RPMI8226 (cell line): Measurements from ENCODE around the gene RSPH3.
"Not testable (repeated sequence)": the region's sequence is repeated elsewhere in the genome, so short reads cannot be mapped to it uniquely, and the experiment has no call there.

Source experiments
- DNase-seq: peaks from one replicate; pipeline ENCODE4 v3.0.0-alpha.2; 2015

Gene RSPH3

DNA sequence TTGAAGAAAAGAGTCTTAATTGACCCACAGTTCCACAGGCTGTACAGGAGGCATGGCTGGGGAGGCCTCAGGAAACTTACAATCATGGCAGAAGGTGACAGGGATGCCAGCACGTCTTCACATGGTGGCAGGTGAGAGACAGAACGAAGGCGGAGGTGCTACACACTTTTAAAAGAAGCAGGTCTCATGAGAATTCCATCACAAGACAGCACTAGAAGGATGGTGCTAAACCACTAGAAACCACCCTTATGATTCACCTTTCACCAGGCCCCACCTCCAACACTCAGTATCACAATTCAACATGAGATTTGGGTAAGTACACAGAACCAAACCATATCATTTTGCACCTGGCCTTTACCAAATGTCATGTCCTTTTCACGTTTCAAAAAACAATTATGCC lies 23.9 kb upstream of the RSPH3 start:
- DNase-seq, result no peak

DNA sequence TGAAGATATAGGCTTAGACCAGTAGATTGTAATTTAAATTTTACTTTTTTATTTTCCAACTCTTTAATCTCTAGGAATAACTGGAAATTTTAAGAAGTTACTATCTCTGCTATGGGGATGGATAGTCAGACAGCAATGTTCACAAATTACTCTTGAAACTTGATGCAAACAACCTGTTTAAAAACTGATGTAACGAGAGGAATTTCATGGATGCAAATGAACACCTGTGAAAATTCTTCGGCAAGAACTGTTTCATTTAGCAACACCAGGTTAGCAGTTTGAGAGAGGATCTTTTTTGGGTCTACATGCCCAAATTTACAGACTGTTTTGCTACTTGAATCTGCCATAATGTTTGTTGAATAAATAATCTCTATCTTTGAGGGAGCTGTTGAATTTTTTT lies 20.0 kb upstream of the RSPH3 start:
- DNase-seq, result no peak

GRCh38 chr6:159017757-159018559 lies 18.0 kb upstream of the RSPH3 start:
- no peak for DNase-seq

GRCh38 chr6:159014406-159014805 lies 14.4 kb upstream of the RSPH3 start:
- DNase-seq, result no peak

DNA sequence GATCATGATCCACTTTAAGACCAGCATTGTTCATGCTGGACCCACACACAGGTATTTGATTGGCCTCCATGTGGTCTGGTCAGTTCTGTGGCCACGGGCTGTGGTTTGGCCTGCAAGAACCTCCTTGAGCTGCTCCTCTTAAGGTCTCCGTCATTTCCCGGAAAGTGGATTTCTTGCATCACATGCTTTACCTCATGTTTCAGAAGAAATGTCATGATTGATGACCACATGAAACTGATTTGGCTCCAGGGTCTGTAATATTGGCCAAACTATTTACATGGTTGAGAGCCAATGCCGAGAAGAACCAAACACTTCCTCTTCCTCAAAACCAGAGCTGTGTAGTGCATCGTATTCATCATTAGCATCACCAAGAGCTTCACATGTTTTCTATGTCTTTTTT lies 13.2 kb upstream of the RSPH3 start:
- no peak for DNase-seq

- DNase-seq, result no peak
Measured at GRCh38 chr6:159012201-159012600, 12.2 kb upstream of the RSPH3 start.

DNA sequence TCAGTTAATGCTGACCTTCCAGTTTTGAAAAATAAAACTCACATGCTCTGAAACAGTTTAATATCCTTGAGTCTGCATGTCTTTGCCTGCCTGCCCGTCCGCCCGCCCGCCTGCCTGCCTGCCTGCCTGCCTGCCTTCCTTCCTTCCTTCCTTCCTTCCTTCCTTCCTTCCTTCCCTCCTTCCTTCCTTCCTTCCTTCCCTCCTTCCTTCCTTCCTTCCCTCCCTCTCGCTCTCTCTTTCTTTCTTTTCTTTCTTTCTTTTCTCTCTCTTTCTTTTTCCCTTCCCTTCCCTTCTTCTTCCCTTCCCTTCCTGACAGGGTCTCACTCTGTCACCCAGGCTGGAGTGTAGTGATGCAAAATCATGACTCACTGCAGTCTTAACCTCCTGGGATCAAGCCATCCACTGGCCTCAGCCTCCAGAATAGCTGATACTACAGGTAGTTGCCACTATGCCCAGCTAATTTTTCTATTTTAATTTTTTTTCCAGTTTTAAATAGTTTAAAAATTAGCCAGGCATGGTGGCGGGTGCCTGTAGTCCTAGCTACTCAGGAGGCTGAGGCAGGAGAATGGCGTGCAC lies 10.1 kb upstream of the RSPH3 start:
- DNase-seq, result not testable (repeated sequence)

DNA sequence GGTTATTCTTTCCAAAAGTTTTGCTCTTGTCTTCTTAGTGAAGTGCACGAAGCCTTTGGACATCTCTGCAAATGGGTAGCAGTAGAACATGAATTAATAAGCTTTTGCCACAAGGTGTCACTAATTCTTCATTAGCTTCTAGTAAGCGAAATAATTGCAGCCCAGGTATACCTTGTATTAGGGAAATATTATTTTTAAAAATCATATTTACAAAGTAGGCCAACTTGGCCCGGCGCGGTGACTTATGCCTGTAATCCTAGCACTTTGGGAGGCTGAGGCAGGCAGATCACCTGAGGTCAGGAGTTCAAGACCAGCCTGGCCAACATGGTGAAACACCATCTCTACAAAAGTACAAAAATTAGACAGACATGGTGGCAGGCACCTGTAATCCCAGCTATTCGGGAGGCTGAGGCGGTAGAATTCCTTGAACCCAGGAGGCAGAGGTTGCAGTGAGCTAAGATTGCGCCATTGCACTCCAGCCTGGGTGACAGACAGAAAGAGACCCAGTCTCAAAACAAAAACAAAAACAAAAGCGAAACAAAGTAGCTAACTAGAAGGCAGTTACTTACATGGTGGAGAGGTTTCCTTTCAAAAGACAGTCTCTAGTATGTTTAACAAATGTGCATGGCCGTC lies 8.8 kb upstream of the RSPH3 start:
- DNase-seq, result peak; percentile 61

DNA sequence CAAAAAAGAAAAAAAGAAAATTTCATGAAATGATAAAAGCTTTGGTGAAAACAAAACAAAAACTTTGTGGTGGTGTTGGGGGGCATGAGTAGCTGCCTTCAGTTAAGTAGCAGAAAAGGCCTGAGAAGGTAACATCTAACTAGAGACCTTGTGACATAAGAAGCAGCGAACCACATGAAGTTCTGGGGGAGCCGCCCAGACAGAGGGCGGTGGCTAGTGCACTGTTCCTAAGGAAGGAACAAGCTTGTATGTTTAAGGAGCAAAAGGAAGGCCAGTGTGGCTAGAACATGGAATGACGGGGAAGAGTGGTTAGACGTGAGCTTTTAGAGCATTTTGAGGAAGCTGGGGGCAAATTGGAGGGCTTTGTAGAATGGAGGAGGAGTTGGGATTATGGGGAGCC lies 7.5 kb upstream of the RSPH3 start:
- DNase-seq, result no peak

DNA sequence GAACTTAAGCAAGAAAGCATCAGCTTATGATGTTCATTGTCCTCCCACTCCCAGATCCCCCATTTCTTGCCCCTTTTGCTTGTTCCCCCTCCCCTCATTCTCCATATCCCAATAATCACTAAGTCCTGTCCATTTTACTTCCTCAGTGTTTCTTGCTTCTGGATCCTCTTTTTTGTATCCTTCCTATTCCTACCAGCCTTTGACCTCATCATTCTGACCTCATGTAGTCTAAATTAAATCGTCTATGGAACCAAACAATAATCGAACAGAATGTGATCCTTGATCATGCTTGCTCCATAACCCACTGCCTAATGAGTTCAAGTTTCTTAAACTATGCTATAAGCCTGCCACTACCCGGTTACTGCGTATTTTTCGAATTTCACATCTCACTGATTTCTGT lies 5.4 kb upstream of the RSPH3 start:
- no peak for DNase-seq

DNA sequence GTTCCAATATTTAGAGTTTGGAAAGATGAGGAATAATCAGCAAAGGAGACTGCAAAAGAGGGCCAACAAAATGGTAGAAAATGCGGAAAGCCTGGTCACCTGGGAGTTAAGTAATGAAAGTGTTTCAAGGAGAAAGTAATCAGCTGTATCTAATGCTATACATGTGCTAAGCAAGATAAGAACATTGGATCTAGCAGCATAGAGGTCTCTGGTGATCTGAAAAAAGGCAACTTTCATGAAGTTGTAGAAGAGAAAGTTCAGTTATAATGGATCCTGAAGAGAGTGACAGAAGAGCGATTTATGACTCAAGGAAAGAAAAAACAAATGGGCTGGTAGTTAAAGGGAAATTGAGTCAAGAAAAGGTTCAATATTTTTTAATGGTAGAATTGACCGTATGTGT lies 4.6 kb upstream of the RSPH3 start:
- DNase-seq, result no peak

DNA sequence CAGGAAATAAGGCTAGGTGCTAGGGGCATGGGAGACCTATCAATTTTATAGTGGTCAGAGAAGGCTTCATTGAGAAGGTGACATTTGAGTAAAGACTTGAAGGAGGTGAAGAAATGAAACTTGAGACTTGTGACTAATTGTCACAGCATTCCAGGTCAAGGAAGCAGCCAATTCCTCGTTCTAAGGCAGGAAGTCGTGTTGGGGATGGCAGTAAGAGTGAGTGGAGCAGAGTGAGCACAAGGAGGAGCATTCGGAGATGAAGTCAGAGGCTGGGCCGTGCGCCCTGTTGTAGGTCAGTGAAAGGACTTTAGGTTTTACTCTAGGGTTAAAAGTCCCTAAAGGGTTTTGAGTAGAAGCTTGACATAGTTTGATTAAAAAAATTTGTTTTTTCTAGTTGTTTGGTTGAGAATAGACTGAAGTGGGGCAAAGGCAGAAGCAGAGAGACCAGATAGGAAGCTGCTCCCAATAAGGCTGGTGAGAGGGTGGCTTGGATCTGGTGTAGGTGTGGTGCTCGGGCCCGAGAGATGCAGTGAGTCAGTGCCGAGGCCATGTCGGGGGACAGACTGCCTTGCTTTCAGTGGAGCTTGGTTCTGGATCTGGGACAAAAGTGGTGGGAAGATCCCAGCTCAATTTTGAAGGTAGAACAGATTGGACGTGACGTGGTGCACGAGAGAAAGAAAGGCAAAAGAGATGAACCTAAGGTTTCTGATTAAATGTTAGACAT lies 2.6 kb upstream of the RSPH3 start:
- DNase-seq, result no peak

GRCh38 chr6:158999154-158999665 lies 792 bp downstream of the RSPH3 start:
- no peak for DNase-seq

GRCh38 chr6:158996856-158997255 lies 3.1 kb downstream of the RSPH3 start:
- no peak for DNase-seq

DNA sequence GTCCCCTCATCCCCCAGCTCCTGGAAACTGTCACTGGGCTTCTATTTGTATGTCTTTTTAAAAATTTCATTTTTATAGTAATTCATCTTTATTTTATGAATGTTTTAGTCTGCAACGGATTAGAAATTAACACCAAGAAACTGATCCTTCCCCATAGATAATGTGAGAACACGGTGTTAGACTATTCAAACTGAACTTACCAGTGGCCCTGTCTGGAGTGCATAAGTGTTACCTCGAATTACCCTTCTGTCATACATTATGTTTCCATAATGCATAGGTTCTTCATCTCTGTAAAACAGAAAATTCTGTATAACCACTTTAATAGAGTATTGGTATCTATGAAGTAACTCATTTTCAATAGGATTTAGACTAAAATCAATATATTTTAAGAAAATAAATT lies 6.4 kb downstream of the RSPH3 start:
- DNase-seq, result no peak

DNA sequence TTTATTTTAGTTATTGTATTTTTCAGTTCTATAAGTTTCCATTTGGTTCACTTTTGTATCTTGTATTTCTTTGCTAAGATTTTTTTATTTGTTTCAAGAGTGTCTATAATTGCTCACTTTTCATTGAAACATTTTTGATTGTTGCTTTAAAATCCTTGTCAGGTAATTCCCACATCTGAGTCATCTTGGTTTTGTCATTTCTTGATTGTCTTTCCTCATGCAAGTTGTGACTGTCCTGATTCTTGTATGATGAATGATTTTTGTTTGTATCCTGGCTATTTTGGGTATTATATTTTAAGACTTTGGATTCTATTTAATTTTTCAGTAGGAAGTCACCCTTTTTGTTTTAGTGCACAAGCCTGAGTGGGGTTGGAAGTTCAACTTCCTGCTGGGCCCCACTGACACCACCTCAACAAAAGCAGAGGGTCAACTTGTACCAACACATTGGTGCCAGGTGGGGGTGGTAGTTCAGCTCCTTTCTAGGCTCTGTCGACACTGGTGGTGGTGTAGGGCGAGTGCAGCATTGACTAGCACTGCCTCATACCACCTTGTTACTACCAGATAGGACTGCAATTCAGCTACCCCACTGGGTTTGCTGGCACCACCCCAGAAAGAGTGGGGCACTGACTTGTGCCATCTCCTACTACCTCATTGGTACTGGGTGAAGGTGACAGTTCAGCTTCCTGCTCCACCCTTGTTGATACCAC lies 8.8 kb downstream of the RSPH3 start:
- DNase-seq, result no peak

DNA sequence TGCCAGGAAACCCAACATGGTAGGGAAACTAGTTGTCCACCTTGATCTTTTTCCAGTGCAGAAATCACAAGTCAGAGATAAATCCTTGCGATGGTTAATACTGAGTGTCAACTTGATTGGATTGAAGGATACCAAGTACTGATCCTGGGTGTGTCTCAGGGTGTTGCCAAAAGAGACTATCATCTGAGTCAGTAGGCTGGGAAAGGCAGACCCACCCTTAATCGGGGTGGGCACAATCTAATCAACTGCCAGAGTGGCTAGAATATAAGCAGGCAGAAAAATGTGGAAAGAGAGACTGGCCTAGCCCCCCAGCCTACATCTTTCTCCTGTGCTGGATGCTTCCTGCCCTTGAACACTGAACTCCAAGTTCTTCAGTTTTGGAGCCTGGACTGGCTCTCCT lies 10.3 kb downstream of the RSPH3 start:
- not testable (repeated sequence) for DNase-seq

DNA sequence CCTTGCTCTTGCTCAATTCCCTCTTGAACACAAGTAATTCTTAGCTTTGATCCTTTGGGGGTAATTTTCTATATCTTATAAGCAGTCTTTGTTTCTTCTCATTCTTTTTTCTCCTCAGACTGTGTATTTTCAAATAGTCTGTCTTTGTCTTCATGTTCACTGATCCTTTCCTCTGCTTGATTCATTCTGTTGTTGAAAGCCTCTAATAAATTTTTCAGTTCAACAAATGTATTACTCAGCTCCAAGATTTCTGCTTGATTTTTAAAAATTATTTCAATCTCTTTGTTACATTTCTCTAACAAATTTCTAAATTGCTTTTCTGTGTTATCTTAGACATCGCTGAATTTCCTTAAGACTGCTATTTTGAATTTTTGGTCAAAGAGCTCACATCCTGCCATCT lies 11.5 kb downstream of the RSPH3 start:
- DNase-seq, result no peak

DNA sequence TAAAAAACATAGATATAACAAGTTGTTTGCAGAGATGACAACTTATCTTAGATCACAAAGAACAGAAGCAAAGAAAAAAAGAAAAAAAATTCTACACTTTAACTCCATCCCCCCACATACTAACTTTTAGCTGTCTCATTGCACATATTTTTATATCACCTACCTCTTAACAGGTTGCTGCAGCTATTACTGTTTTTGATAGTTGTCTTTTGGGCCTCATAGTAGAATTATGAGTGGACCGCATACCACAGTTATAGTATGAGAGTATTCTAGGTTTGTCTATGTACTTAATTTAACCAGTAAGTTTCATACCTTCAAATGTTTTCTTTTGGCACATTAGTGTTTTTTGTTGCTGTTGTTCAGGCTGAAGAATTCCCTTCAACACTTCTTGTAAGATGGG lies 12.3 kb downstream of the RSPH3 start:
- no peak for DNase-seq

DNA sequence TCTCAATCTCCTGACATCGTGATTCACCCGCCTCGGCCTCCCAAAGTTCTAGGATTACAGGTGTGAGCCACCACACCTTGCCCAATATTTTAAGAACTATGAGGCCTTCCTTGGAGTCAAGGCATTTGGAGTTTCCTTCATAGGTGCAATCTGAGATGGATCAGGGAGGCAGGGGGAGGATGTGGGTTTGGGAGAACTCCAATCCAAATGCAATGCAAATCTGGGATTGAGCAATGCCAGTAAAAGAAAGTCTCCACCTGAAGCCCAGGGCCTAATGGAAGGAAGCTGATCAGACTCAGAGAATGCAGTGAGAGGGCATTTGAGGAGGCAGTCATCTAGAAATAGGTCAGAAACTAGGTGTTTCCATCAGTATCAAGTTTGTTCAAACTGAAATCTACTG lies 21.2 kb downstream of the RSPH3 start:
- DNase-seq, result no peak

DNA sequence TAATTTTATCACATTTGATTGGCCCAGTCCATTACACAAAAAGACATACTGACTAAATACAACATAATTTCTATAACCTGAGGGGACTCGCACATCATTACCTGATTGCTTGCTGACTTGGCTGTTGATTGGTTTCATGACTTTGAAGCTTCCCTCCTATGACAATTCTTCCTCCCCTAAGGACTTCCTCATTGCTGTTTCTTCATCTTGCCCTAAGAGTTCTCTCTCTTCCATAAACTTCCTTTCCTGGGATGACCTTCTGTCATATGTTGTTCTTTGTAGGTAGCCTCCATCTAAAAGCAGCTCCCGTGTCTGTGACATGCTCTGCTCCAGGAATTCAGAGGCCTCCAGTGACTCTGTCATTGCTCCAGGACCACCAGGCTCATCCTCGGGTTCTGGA lies 22.6 kb downstream of the RSPH3 start:
- no peak for DNase-seq
